ENCODE measurements around the gene ZCCHC17.
"Not testable (repeated sequence)": the region's sequence is repeated elsewhere in the genome, so short reads cannot be mapped to it uniquely, and the experiment has no call there.

ZCCHC17 gene

GRCh38 chr1:31370565-31370964, 73.7 kb downstream of the ZCCHC17 start:
- no peak for DNase-seq (ENCODE audit: low spot score)

- DNase-seq (ENCODE audit: low spot score) = no peak
Measured at GRCh38 chr1:31371121-31371959, 74.5 kb downstream of the ZCCHC17 start.

- DNase-seq (ENCODE audit: low spot score) = no peak
Measured at GRCh38 chr1:31372051-31372450, 75.2 kb downstream of the ZCCHC17 start.

- no peak for DNase-seq (ENCODE audit: low spot score)
Measured at GRCh38 chr1:31372751-31373055, 75.9 kb downstream of the ZCCHC17 start.

GRCh38 chr1:31373056-31373896, 76.4 kb downstream of the ZCCHC17 start, which contains the start of gene FABP3:
TSS of gene FABP3 (minus strand) at chr1:31373076. CDS start at chr1:31373014, 62 bp downstream.
- DNase-seq (ENCODE audit: low spot score) = no peak

GRCh38 chr1:31373897-31374486, 77.2 kb downstream of the ZCCHC17 start:
- DNase-seq (ENCODE audit: low spot score) = no peak

GRCh38 chr1:31374511-31375196, 77.8 kb downstream of the ZCCHC17 start:
- DNase-seq (ENCODE audit: low spot score) = no peak

GRCh38 chr1:31376375-31377134, 79.7 kb downstream of the ZCCHC17 start:
- DNase-seq (ENCODE audit: low spot score) = no peak

- DNase-seq (ENCODE audit: low spot score) = no peak
Measured at GRCh38 chr1:31377364-31377863, 80.6 kb downstream of the ZCCHC17 start.

GRCh38 chr1:31378001-31378400, 81.2 kb downstream of the ZCCHC17 start:
- no peak for DNase-seq (ENCODE audit: low spot score)

- DNase-seq (ENCODE audit: low spot score) = no peak
Measured at GRCh38 chr1:31380181-31380580, 83.3 kb downstream of the ZCCHC17 start.

GRCh38 chr1:31381394-31382294, 84.8 kb downstream of the ZCCHC17 start:
- no peak for DNase-seq (ENCODE audit: low spot score)

GRCh38 chr1:31382379-31382989, 85.7 kb downstream of the ZCCHC17 start:
- DNase-seq (ENCODE audit: low spot score) = no peak

GRCh38 chr1:31383967-31384366, 87.1 kb downstream of the ZCCHC17 start:
- DNase-seq (ENCODE audit: low spot score) = no peak

- DNase-seq (ENCODE audit: low spot score) = not testable (repeated sequence)
Measured at GRCh38 chr1:31386576-31387243, 89.9 kb downstream of the ZCCHC17 start.

- DNase-seq (ENCODE audit: low spot score) = no peak
Measured at GRCh38 chr1:31387612-31388011, 90.8 kb downstream of the ZCCHC17 start.

GRCh38 chr1:31389616-31390015, 92.8 kb downstream of the ZCCHC17 start:
- DNase-seq (ENCODE audit: low spot score) = no peak

GRCh38 chr1:31390071-31390470, 93.2 kb downstream of the ZCCHC17 start:
- no peak for DNase-seq (ENCODE audit: low spot score)

- DNase-seq (ENCODE audit: low spot score) = no peak
Measured at GRCh38 chr1:31393463-31393862, 96.6 kb downstream of the ZCCHC17 start.

Data from NAMALWA (cell line).